AG09319 (cell line): Measurements from ENCODE around the gene QSOX1.

ENCODE experiments used
- DNase-seq: peaks from one replicate; pipeline ENCODE4 v3.0.0-alpha.2; 2010; ENCODE audit warnings: low read depth; ENCODE audit errors: extremely low read depth
- TF ChIP-seq, protein P1 (sequence below): IDR thresholded peaks from 2 replicates; pipeline ENCODE4 v1.5.1; 2011; ENCODE audit warnings: low read depth, mild to moderate bottlenecking, inconsistent platforms, low read length, moderate library complexity

Gene QSOX1

DNA sequence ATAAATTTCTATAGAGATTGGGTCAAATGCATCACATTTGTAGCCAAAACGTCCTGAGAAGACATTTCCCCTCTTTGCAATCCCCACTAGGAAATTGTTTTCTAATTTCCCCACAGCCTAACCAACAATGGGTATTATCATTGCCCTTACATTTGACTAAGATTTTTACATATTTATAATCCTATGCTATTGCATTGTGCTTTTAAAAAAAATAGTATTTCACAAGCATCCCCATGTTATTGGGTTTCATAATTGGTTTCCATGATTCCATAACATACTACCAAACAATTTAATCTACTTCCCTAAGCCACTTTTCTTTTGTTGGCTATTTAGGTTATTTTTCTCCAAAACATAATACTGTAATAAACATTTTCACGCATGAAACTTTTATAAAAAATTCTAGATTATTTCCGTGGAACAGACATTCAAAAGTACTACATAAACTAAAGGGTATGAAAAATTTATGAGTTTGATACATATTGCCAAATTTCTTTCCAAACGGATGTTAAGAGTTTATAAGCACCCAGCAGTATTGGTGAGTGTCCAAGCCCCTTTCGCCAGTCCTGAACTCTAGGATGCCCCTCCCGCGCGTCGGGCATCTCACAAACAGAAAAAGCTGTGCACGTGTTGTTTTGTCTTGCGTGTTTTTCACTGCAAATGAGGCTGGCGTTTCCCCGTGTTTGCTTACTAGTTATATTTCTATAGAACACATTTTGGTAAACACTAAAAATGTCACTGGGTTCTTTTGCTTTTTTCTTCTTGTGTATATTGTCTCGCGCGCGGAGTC, 73.4 kb downstream of the QSOX1 start:
- TF ChIP-seq, protein P1, sequence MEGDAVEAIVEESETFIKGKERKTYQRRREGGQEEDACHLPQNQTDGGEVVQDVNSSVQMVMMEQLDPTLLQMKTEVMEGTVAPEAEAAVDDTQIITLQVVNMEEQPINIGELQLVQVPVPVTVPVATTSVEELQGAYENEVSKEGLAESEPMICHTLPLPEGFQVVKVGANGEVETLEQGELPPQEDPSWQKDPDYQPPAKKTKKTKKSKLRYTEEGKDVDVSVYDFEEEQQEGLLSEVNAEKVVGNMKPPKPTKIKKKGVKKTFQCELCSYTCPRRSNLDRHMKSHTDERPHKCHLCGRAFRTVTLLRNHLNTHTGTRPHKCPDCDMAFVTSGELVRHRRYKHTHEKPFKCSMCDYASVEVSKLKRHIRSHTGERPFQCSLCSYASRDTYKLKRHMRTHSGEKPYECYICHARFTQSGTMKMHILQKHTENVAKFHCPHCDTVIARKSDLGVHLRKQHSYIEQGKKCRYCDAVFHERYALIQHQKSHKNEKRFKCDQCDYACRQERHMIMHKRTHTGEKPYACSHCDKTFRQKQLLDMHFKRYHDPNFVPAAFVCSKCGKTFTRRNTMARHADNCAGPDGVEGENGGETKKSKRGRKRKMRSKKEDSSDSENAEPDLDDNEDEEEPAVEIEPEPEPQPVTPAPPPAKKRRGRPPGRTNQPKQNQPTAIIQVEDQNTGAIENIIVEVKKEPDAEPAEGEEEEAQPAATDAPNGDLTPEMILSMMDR, result no peak
- DNase-seq, result no peak

GRCh38 chr1:180228648-180229482, 74.2 kb downstream of the QSOX1 start:
- no peak for DNase-seq
- TF ChIP-seq, protein P1, result no peak

DNA sequence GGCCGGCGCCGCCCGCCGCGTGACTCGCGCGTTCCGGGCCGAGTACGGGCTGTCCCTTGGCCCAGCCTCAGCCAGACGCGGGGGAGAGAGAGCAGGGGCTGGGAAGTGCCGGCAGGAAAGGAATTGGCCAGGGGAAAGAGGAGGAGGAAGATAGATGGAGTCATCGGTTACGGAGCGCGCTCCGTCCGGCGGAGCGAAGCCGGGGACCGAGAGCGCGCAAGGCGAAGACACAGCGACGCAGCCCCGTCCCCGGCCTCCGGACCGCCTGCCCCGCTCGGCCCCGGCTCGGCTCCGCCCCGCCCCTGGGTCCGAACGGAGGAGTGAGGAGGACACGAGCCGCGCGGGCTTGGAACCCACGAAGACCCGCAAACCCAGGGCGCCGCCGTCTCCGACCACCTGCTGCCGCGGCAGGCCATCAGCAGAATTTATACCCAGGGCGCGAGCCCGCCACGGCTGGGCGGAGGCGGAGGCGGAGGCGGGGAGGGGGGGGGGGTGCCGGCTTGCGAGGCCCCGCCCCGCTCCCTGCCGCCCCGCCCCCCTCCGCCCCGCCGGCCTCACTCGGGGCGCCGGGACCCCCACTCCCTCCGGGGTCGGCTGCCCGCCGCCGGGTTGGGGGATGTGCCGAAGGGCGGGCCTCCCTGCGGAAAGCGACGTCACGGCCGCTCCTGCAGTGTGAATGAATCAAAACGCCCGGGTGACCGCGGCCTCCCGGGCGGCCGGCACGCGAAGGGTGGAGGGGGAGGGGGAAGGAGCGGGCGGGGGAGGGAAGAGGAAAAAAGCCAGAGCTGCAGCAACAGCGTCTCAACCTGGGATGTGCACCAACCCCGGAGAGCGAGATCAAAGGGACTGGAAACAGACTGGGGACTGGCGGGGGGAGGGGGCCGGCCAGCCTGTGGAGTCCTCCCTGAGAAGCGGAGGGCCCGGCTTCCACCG, 75.1 kb downstream of the QSOX1 start, which contains the start of gene LHX4:
Gene LHX4, plus strand, starts transcription at position 782 of the 933 bp plus-strand sequence. CDS start 266 bp downstream, outside the sequence.
- DNase-seq, result no peak
- TF ChIP-seq, protein P1, result no peak

GRCh38 chr1:180230416-180230790, 75.7 kb downstream of the QSOX1 start:
- TF ChIP-seq, protein P1, result no peak
- DNase-seq, result no peak

- TF ChIP-seq, protein P1, result no peak
- DNase-seq, result no peak
These were observed 76.3 kb downstream of the QSOX1 start for GRCh38 chr1:180230791-180231505.

GRCh38 chr1:180231506-180231921, 76.8 kb downstream of the QSOX1 start:
- TF ChIP-seq, protein P1, result no peak
- DNase-seq, result no peak
